Measurements from ENCODE around the gene GMFB. TPM values are rescaled to one million over a fixed set of nuclear protein-coding genes. Genes with fewer than 3 reads are reported as not detected.
"Not testable (repeated sequence)": the region's sequence is repeated elsewhere in the genome, so short reads cannot be mapped to it uniquely, and the experiment has no call there.

Gene GMFB
- total RNA-seq, 2 experiments from 2014 or later = 29.7 to 31.2 TPM

GRCh38 chr14:54470701-54471100, 18.1 kb downstream of the GMFB start:
- CTCF ChIA-PET = no interaction called here
- H3K27ac Mint-ChIP-seq = no peak overlapping the region
- no peak for DNase-seq
- H3K27me3 Mint-ChIP-seq = no peaks in the 10 kb centered on the region
- H3K4me3 Mint-ChIP-seq = no peak overlapping the region
- peaks cover 21% of the 10 kb centered on the region for H3K36me3 Mint-ChIP-seq
- H3K9me3 Mint-ChIP-seq (ENCODE audit: low read depth) = peaks cover 6% of the 10 kb centered on the region
- no peak for ATAC-seq
- H3K4me1 Mint-ChIP-seq = no peaks in the 10 kb centered on the region

- H3K36me3 Mint-ChIP-seq = peaks cover 14% of the 10 kb centered on the region
- no peaks in the 10 kb centered on the region for H3K27me3 Mint-ChIP-seq
- H3K4me3 Mint-ChIP-seq = no peak overlapping the region
- DNase-seq (no peak), ATAC-seq (no peak)
- CTCF ChIA-PET = no interaction called here
- no peak overlapping the region for H3K27ac Mint-ChIP-seq
- peaks cover 6% of the 10 kb centered on the region for H3K9me3 Mint-ChIP-seq (ENCODE audit: low read depth)
- no peaks in the 10 kb centered on the region for H3K4me1 Mint-ChIP-seq
Measured at GRCh38 chr14:54467280-54467679, 21.5 kb downstream of the GMFB start.

DNA sequence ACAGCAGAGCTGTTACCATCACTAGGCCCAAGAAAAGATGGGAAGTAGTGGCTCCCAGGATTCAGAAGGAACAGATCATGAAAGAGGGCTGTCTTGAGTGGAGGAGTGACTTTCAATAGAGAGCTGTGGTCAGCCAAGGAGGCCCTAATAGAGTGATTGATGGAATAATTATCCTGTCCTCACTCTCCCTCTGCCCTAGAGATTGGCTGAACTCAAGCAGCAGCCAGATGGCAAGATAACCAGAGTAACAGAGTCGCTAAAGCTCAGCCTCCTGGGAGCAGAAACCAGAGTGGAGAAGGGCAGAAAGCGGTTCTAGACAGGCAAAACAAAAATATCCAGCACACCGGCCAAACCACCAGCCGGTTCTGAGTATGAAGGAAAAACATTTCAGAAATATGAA, 23.1 kb downstream of the GMFB start:
- H3K27ac Mint-ChIP-seq = no peak overlapping the region
- H3K36me3 Mint-ChIP-seq = peaks cover 12% of the 10 kb centered on the region
- peaks cover 6% of the 10 kb centered on the region for H3K9me3 Mint-ChIP-seq (ENCODE audit: low read depth)
- CTCF ChIA-PET = interaction anchor here (0.6 to 1.0 kb wide), 2 partner anchors 309 to 557 kb away, joined by 3 read pairs; no protein-coding TSS in a partner anchor
- no peak for ATAC-seq
- no peak for DNase-seq
- H3K4me1 Mint-ChIP-seq = no peaks in the 10 kb centered on the region
- H3K27me3 Mint-ChIP-seq = no peaks in the 10 kb centered on the region
- no peak overlapping the region for H3K4me3 Mint-ChIP-seq

- ATAC-seq (no peak), DNase-seq (no peak)
- no peak overlapping the region for H3K27ac Mint-ChIP-seq
- H3K9me3 Mint-ChIP-seq (ENCODE audit: low read depth) = peaks cover 4% of the 10 kb centered on the region
- no peaks in the 10 kb centered on the region for H3K4me1 Mint-ChIP-seq
- H3K36me3 Mint-ChIP-seq = peaks cover 9% of the 10 kb centered on the region
- no peak overlapping the region for H3K4me3 Mint-ChIP-seq
- H3K27me3 Mint-ChIP-seq = no peaks in the 10 kb centered on the region
- CTCF ChIA-PET = interaction anchor here (1.0 kb wide), 1 partner anchor 20 kb away, joined by 3 read pairs; no protein-coding TSS in a partner anchor
Measured at GRCh38 chr14:54462048-54462447, 26.7 kb downstream of the GMFB start.

DNA sequence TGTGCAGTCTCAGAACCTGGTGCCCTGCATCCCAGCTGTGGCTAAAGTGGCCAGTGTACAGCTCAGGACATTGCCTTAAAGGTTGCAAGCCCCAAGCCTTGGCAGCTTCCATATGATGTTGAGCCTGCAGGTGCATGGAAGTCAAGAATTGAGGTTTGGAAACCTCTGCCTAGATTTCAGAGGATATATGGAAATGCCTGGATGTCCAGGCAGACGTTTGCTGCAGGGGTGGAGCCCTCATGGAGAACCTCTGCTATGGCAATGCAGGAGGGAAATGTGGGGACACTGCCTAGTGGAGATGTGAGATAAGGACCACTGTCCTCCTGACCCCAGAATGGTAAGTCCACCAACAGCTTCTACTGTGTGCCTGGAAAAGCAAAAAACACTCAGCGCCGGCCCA, 29.7 kb downstream of the GMFB start:
- Mint-ChIP-seq H3K36me3 (peaks cover 7% of the 10 kb centered on the region), H3K4me1 (no peaks in the 10 kb centered on the region), H3K9me3 (ENCODE audit: low read depth) (peaks cover 4% of the 10 kb centered on the region), H3K27me3 (no peaks in the 10 kb centered on the region), H3K4me3 (no peak overlapping the region), H3K27ac (no peak overlapping the region)
- CTCF ChIA-PET = no interaction called here
- no peak for ATAC-seq
- no peak for DNase-seq

GRCh38 chr14:54458536-54458935, 30.2 kb downstream of the GMFB start:
- not testable (repeated sequence) for H3K4me1 Mint-ChIP-seq, H3K4me3 Mint-ChIP-seq, ATAC-seq

DNA sequence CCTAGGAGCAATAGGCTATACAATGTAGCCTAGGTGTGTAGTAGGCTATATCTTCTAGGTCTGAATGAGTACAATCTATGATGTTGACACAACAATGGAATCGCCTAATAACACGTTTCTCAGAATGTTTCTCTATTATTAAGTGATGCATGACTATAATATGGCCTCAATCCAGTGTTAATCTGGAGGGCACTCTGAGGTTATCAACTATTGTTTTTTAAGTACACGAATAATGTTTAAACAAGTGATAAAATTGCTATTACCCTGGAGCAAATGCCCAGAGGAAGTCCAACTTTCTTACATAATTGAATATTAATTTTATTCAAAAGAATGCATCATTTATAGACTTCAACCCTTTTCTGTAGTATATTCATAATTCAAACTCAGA, 31.2 kb downstream of the GMFB start:
- Mint-ChIP-seq H3K36me3 (peaks cover 7% of the 10 kb centered on the region), H3K9me3 (ENCODE audit: low read depth) (peaks cover 4% of the 10 kb centered on the region), H3K4me1 (no peaks in the 10 kb centered on the region), H3K27ac (no peak overlapping the region), H3K4me3 (no peak overlapping the region), H3K27me3 (no peaks in the 10 kb centered on the region)
- ATAC-seq = no peak
- no peak for DNase-seq
- CTCF ChIA-PET = no interaction called here

More at GRCh38 chr14:54458536-54458935, 30.2 kb downstream of the GMFB start:
- H3K27me3 Mint-ChIP-seq; H3K9me3 Mint-ChIP-seq (ENCODE audit: low read depth); CTCF ChIA-PET; DNase-seq; H3K27ac Mint-ChIP-seq; H3K36me3 Mint-ChIP-seq: not testable (repeated sequence)

- H3K9me3 Mint-ChIP-seq (ENCODE audit: low read depth); H3K4me1 Mint-ChIP-seq; H3K4me3 Mint-ChIP-seq; H3K27ac Mint-ChIP-seq; H3K36me3 Mint-ChIP-seq; CTCF ChIA-PET; ATAC-seq; DNase-seq; H3K27me3 Mint-ChIP-seq: not testable (repeated sequence)
Measured at GRCh38 chr14:54456820-54457608, 31.8 kb downstream of the GMFB start.

GRCh38 chr14:54455363-54455762, 33.4 kb downstream of the GMFB start:
- Mint-ChIP-seq H3K4me1 (peaks cover 6% of the 10 kb centered on the region), H3K36me3 (peaks cover 7% of the 10 kb centered on the region), H3K4me3 (no peak overlapping the region), H3K9me3 (ENCODE audit: low read depth) (peaks cover 4% of the 10 kb centered on the region), H3K27ac (no peak overlapping the region), H3K27me3 (no peaks in the 10 kb centered on the region)
- no peak for ATAC-seq
- CTCF ChIA-PET = interaction anchor here (0.7 kb wide), 1 partner anchor 27 kb away, joined by 3 read pairs; no protein-coding TSS in a partner anchor
- DNase-seq = no peak

DNA sequence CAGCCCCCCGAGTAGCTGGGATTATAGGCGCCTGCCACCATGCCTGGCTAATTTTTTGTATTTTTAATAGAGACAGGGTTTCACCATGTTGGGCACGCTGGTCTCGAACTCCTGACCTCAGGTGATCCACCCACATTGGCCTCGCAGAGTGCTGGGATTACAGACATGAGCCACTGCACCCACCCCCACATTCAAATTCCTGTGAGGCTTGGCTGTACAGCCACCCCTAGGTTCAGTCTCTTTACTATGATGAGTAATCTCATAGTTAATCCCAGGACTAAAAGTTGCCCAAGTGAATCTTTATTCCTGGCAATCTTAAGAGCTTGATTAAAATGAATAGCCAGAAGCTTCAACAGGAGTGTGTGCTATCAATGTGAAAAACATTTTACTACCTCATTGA, 34.8 kb downstream of the GMFB start:
- H3K4me3 Mint-ChIP-seq; DNase-seq; H3K36me3 Mint-ChIP-seq; H3K27me3 Mint-ChIP-seq; H3K9me3 Mint-ChIP-seq (ENCODE audit: low read depth); ATAC-seq; H3K4me1 Mint-ChIP-seq; CTCF ChIA-PET; H3K27ac Mint-ChIP-seq: not testable (repeated sequence)

DNA sequence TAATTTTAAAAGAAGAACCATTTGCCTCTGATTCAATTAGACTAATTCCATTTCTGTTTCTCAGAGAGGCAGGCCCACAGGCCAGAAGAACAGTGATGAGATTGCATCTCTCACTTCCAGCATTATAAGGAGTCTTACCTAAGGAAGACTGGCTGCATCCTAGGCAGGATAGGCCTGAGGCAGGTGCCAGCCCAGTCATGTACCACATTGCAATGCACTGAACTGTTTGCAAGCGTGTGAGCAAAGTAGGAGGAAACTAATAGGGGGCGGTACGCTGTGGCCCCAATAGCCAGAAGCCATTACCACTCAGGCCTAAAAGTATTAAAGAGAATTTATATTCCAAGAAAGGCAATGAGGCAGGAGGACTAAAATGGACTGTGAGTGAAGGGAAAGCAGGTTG, 35.5 kb downstream of the GMFB start:
- H3K27ac Mint-ChIP-seq = no peak overlapping the region
- peaks cover 6% of the 10 kb centered on the region for H3K4me1 Mint-ChIP-seq
- CTCF ChIA-PET = interaction anchor here (1.1 kb wide), 1 partner anchor 320 kb away, joined by 4 read pairs; no protein-coding TSS in a partner anchor
- peaks cover 9% of the 10 kb centered on the region for H3K27me3 Mint-ChIP-seq
- ATAC-seq = no peak
- no peak for DNase-seq
- no peaks in the 10 kb centered on the region for H3K36me3 Mint-ChIP-seq
- H3K4me3 Mint-ChIP-seq = no peak overlapping the region
- H3K9me3 Mint-ChIP-seq (ENCODE audit: low read depth) = no peaks in the 10 kb centered on the region

- H3K9me3 Mint-ChIP-seq (ENCODE audit: low read depth) = no peaks in the 10 kb centered on the region
- no peak overlapping the region for H3K27ac Mint-ChIP-seq
- H3K27me3 Mint-ChIP-seq = peaks cover 12% of the 10 kb centered on the region
- peaks cover 6% of the 10 kb centered on the region for H3K4me1 Mint-ChIP-seq
- no peaks in the 10 kb centered on the region for H3K36me3 Mint-ChIP-seq
- DNase-seq = no peak
- CTCF ChIA-PET = no interaction called here
- no peak overlapping the region for H3K4me3 Mint-ChIP-seq
- no peak for ATAC-seq
Measured at GRCh38 chr14:54451961-54452360, 36.8 kb downstream of the GMFB start.

DNA sequence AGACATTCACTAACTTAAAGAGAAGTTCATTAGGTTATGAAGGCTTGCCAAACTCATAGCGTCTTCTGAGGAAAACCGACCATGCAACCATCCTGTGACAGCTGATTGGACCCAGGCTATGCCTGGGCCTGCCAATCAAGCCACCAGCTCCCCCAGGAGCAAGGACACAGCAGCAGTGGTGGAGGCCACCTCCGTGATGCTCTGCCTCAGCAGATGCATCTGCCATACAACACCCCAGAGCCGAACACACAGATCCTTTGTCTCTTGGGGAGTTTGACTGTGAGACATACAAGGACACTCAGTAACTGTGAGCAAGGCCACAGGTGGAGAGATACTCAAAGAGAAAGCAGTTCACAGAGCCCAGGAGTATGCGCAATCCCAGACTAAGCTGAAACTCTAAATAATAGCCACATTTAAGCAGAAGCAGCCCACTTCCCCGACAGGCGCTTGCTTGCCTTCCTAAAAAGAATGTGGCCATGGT, 37.6 kb downstream of the GMFB start:
- H3K27me3 Mint-ChIP-seq = peaks cover 17% of the 10 kb centered on the region
- CTCF ChIA-PET = no interaction called here
- no peak overlapping the region for H3K27ac Mint-ChIP-seq
- H3K4me3 Mint-ChIP-seq = no peak overlapping the region
- no peaks in the 10 kb centered on the region for H3K36me3 Mint-ChIP-seq
- ATAC-seq (no peak), DNase-seq (no peak)
- H3K4me1 Mint-ChIP-seq = peaks cover 6% of the 10 kb centered on the region
- no peaks in the 10 kb centered on the region for H3K9me3 Mint-ChIP-seq (ENCODE audit: low read depth)

- Mint-ChIP-seq H3K9me3 (ENCODE audit: low read depth) (no peaks in the 10 kb centered on the region), H3K4me1 (peaks cover 6% of the 10 kb centered on the region), H3K36me3 (no peaks in the 10 kb centered on the region), H3K27me3 (peaks cover 20% of the 10 kb centered on the region), H3K4me3 (no peak overlapping the region), H3K27ac (no peak overlapping the region)
- DNase-seq (no peak), ATAC-seq (no peak)
- CTCF ChIA-PET = no interaction called here
Measured at GRCh38 chr14:54450535-54450934, 38.2 kb downstream of the GMFB start.

All from activated CD8-positive, alpha-beta memory T cell treated with anti-CD3 and anti-CD28 coated beads, Interleukin-2, amount 10 ng/mL, durations not matched to agents 7 days and 5 days (primary cell).